M059J (cell line): Measurements from ENCODE around the gene STN1. TPM values are rescaled to one million over a fixed set of nuclear protein-coding genes. Genes with fewer than 3 reads are reported as not detected.

Source experiments
- DNase-seq: peaks from one replicate; pipeline ENCODE4 v3.0.0-alpha.2; 2012; ENCODE audit warnings: low read depth
- total RNA-seq: library from RNA; depleted of rRNA; stranded (reverse); fragments of >200 nt; shearing (Covaris generic); gene quantifications from 2 replicates; pipeline ENCODE4 v1.2.3, GENCODE V29; 2014

The STN1 gene
- total RNA-seq, 1 experiment from 2014 or later = 21.9 TPM

- DNase-seq = no peak
Observed at GRCh38 chr10:103843854-103844570, 74.0 kb downstream of the STN1 start.

GRCh38 chr10:103843045-103843444 is 74.9 kb downstream of the STN1 start:
- no peak for DNase-seq

- DNase-seq = no peak
Observed at GRCh38 chr10:103842605-103843004, 75.4 kb downstream of the STN1 start.

GRCh38 chr10:103841519-103841918 is 76.5 kb downstream of the STN1 start:
- DNase-seq = no peak

- DNase-seq = no peak
Observed at GRCh38 chr10:103840740-103841070, 77.3 kb downstream of the STN1 start.

- DNase-seq = no peak
Observed at GRCh38 chr10:103839872-103840739, 77.9 kb downstream of the STN1 start.

- no peak for DNase-seq
Observed at GRCh38 chr10:103839519-103839871, 78.5 kb downstream of the STN1 start.

GRCh38 chr10:103838862-103839518 is 79.0 kb downstream of the STN1 start:
- no peak for DNase-seq

- no peak for DNase-seq
Observed at GRCh38 chr10:103838070-103838395, 80.0 kb downstream of the STN1 start.

- DNase-seq = no peak
Observed at GRCh38 chr10:103837370-103838069, 80.5 kb downstream of the STN1 start.

- no peak for DNase-seq
Observed at GRCh38 chr10:103836861-103837260, 81.1 kb downstream of the STN1 start.

- DNase-seq = no peak
Observed at GRCh38 chr10:103836273-103836672, 81.7 kb downstream of the STN1 start.

GRCh38 chr10:103835096-103836050 is 82.6 kb downstream of the STN1 start:
- DNase-seq = no peak

GRCh38 chr10:103834436-103835095 is 83.4 kb downstream of the STN1 start:
- no peak for DNase-seq

- DNase-seq = no peak
Observed at GRCh38 chr10:103833731-103834365, 84.1 kb downstream of the STN1 start.

- no peak for DNase-seq
Observed at GRCh38 chr10:103832806-103833205, 85.2 kb downstream of the STN1 start.
